T-helper 17 cell (primary cell): Measurements from ENCODE around the gene RNF208. TPM values are rescaled to one million over a fixed set of nuclear protein-coding genes. Genes with fewer than 3 reads are reported as not detected.

ENCODE experiments used
- ATAC-seq: fragments of 150-1000 bp; cut with Tn5 transposase; 2 replicates; pipeline ENCODE4 v1.10.0; 2021; ENCODE audit warnings: mild to moderate bottlenecking, moderate library complexity
- DNase-seq, 3 donors: peaks; one replicate each; pipeline versions ENCODE4 v3.0.0 to v3.0.0-alpha.2; 2020 to 2021
- H3K9me3 ChIP-seq: one replicate; pipeline ENCODE4 v1.7.0; 2013; ENCODE audit warnings: low read length, mild to moderate bottlenecking; ENCODE audit not compliant: control insufficient read depth, poor library complexity, severe bottlenecking
- H3K27ac Mint-ChIP-seq: one replicate; pipeline ENCODE4 v1.8.0; 2022; ENCODE audit warnings: mild to moderate bottlenecking, moderate library complexity, mixed read lengths
- H3K27me3 Mint-ChIP-seq: one replicate; pipeline ENCODE4 v1.8.0; 2022; ENCODE audit warnings: mixed read lengths
- H3K36me3 Mint-ChIP-seq: one replicate; pipeline ENCODE4 v1.8.0; 2022; ENCODE audit warnings: low read depth, mixed read lengths
- H3K4me1 Mint-ChIP-seq: one replicate; pipeline ENCODE4 v1.8.0; 2022; ENCODE audit warnings: mild to moderate bottlenecking, mixed read lengths
- H3K4me3 Mint-ChIP-seq: one replicate; pipeline ENCODE4 v1.8.0; 2022; ENCODE audit warnings: mild to moderate bottlenecking, moderate library complexity, mixed read lengths
- total RNA-seq, 4 donors: library from RNA in 2 of 4; stranded (reverse) in 2 of 4; gene quantifications; one replicate each; pipeline ENCODE4 v1.2.3 and lab custom pipeline; 2022 to 2026

Gene RNF208
- total RNA-seq, 2 donors from 2014 or later: 1.2 to 5.3 TPM

- H3K27ac Mint-ChIP-seq: no peak overlapping the region
- no peaks in the 10 kb centered on the region for H3K36me3 Mint-ChIP-seq
- H3K4me1 Mint-ChIP-seq: peaks cover 16% of the 10 kb centered on the region
- peaks cover 8% of the 10 kb centered on the region for H3K27me3 Mint-ChIP-seq
- no peak for ATAC-seq
- DNase-seq: no peak
- H3K4me3 Mint-ChIP-seq: peak overlapping the region; percentile 36
- no peaks in the 10 kb centered on the region for H3K9me3 ChIP-seq
Observed at GRCh38 chr9:137237759-137238726, 16.0 kb upstream of the RNF208 start.

- DNase-seq (no peak), ATAC-seq (no peak)
- Mint-ChIP-seq H3K4me1 (peaks cover 10% of the 10 kb centered on the region), H3K27me3 (peaks cover 8% of the 10 kb centered on the region), H3K4me3 (no peak overlapping the region), H3K36me3 (no peaks in the 10 kb centered on the region), H3K27ac (no peak overlapping the region)
- no peaks in the 10 kb centered on the region for H3K9me3 ChIP-seq
Observed at GRCh38 chr9:137236936-137237421, 14.9 kb upstream of the RNF208 start.

GRCh38 chr9:137236238-137236935 lies 14.3 kb upstream of the RNF208 start:
- no peak overlapping the region for H3K27ac Mint-ChIP-seq

GRCh38 chr9:137235424-137236237 lies 13.6 kb upstream of the RNF208 start:
- ATAC-seq: no peak
- H3K36me3 Mint-ChIP-seq: no peaks in the 10 kb centered on the region
- no peak overlapping the region for H3K4me3 Mint-ChIP-seq
- H3K27ac Mint-ChIP-seq: no peak overlapping the region
- H3K4me1 Mint-ChIP-seq: peaks cover 7% of the 10 kb centered on the region
- no peak for DNase-seq
- no peaks in the 10 kb centered on the region for H3K9me3 ChIP-seq
- peaks cover 8% of the 10 kb centered on the region for H3K27me3 Mint-ChIP-seq

More at GRCh38 chr9:137236238-137236935, 14.3 kb upstream of the RNF208 start:
- ATAC-seq: peak; percentile 42
- peaks cover 8% of the 10 kb centered on the region for H3K27me3 Mint-ChIP-seq
- H3K9me3 ChIP-seq: no peaks in the 10 kb centered on the region
- H3K4me3 Mint-ChIP-seq: no peak overlapping the region
- peaks cover 10% of the 10 kb centered on the region for H3K4me1 Mint-ChIP-seq
- H3K36me3 Mint-ChIP-seq: no peaks in the 10 kb centered on the region
- DNase-seq: peak; percentile 84 to 89 (median 87)

GRCh38 chr9:137234758-137235423 lies 12.9 kb upstream of the RNF208 start:
- no peak overlapping the region for H3K27ac Mint-ChIP-seq
- H3K4me1 Mint-ChIP-seq: peaks cover 7% of the 10 kb centered on the region
- no peak for DNase-seq
- peaks cover 8% of the 10 kb centered on the region for H3K27me3 Mint-ChIP-seq
- no peak overlapping the region for H3K4me3 Mint-ChIP-seq
- no peaks in the 10 kb centered on the region for H3K36me3 Mint-ChIP-seq
- no peak for ATAC-seq
- no peaks in the 10 kb centered on the region for H3K9me3 ChIP-seq

- H3K36me3 Mint-ChIP-seq: no peaks in the 10 kb centered on the region
- ATAC-seq (no peak), DNase-seq (no peak)
- H3K27ac Mint-ChIP-seq: no peak overlapping the region
- H3K27me3 Mint-ChIP-seq: peaks cover 8% of the 10 kb centered on the region
- H3K4me3 Mint-ChIP-seq: no peak overlapping the region
- no peaks in the 10 kb centered on the region for H3K9me3 ChIP-seq
- H3K4me1 Mint-ChIP-seq: peaks cover 7% of the 10 kb centered on the region
Observed at GRCh38 chr9:137234055-137234697, 12.1 kb upstream of the RNF208 start.

- H3K4me1 Mint-ChIP-seq: peaks cover 5% of the 10 kb centered on the region
- no peak overlapping the region for H3K4me3 Mint-ChIP-seq
- H3K27me3 Mint-ChIP-seq: peaks cover 8% of the 10 kb centered on the region
- no peak overlapping the region for H3K27ac Mint-ChIP-seq
- no peak for DNase-seq
- no peaks in the 10 kb centered on the region for H3K9me3 ChIP-seq
- no peaks in the 10 kb centered on the region for H3K36me3 Mint-ChIP-seq
- no peak for ATAC-seq
Observed at GRCh38 chr9:137233143-137233980, 11.3 kb upstream of the RNF208 start.

- H3K9me3 ChIP-seq: no peaks in the 10 kb centered on the region
- peaks cover 5% of the 10 kb centered on the region for H3K4me1 Mint-ChIP-seq
- no peak for ATAC-seq
- H3K36me3 Mint-ChIP-seq: peaks cover 2% of the 10 kb centered on the region
- no peak for DNase-seq
- no peak overlapping the region for H3K4me3 Mint-ChIP-seq
- H3K27me3 Mint-ChIP-seq: peaks cover 12% of the 10 kb centered on the region
- H3K27ac Mint-ChIP-seq: no peak overlapping the region
Observed at GRCh38 chr9:137232510-137232909, 10.5 kb upstream of the RNF208 start.

- H3K4me3 Mint-ChIP-seq: no peak overlapping the region
- no peak overlapping the region for H3K27ac Mint-ChIP-seq
- no peak for ATAC-seq
- H3K36me3 Mint-ChIP-seq: peaks cover 2% of the 10 kb centered on the region
- no peaks in the 10 kb centered on the region for H3K9me3 ChIP-seq
- no peak for DNase-seq
- peaks cover 15% of the 10 kb centered on the region for H3K27me3 Mint-ChIP-seq
- H3K4me1 Mint-ChIP-seq: peaks cover 4% of the 10 kb centered on the region
Observed at GRCh38 chr9:137232101-137232500, 10.1 kb upstream of the RNF208 start.

GRCh38 chr9:137231372-137232039 lies 9.5 kb upstream of the RNF208 start:
- no peaks in the 10 kb centered on the region for H3K9me3 ChIP-seq
- no peak overlapping the region for H3K4me3 Mint-ChIP-seq
- DNase-seq (no peak), ATAC-seq (no peak)
- no peak overlapping the region for H3K27ac Mint-ChIP-seq
- peaks cover 4% of the 10 kb centered on the region for H3K4me1 Mint-ChIP-seq
- peaks cover 2% of the 10 kb centered on the region for H3K36me3 Mint-ChIP-seq
- H3K27me3 Mint-ChIP-seq: peaks cover 15% of the 10 kb centered on the region

- DNase-seq (no peak), ATAC-seq (no peak)
- no peaks in the 10 kb centered on the region for H3K9me3 ChIP-seq
- no peak within 1 kb of the TSS for H3K27ac Mint-ChIP-seq
- H3K4me1 Mint-ChIP-seq: peaks cover 4% of the 10 kb centered on the region
- H3K4me3 Mint-ChIP-seq: no peak within 1 kb of the TSS
- peaks cover 15% of the 10 kb centered on the region for H3K27me3 Mint-ChIP-seq
- peaks cover 2% of the 10 kb centered on the region for H3K36me3 Mint-ChIP-seq
Observed at GRCh38 chr9:137230705-137231371, 8.8 kb upstream of the RNF208 start, which contains the start of gene SLC34A3. SLC34A3 (plus strand) TSS chr9:137230901; CDS start chr9:137231703, 802 bp downstream.
